GM23248 (cell line): ENCODE results near the gene ADGRL2. TPM values are rescaled to one million over a fixed set of nuclear protein-coding genes. Genes with fewer than 3 reads are reported as not detected.

Experiments used
- DNase-seq: peaks from one replicate; pipeline ENCODE4 v3.0.0-alpha.2; 2015
- H2AFZ ChIP-seq: fragments of 200-600 bp; sonication (generic); 2 replicates; pipeline ENCODE4 v1.6.1; 2016; ENCODE audit warnings: antibody characterized with exemption
- H3F3A ChIP-seq: fragments of 200-600 bp; sonication (generic); 2 replicates; pipeline ENCODE4 v1.6.1; 2016; ENCODE audit warnings: mild to moderate bottlenecking, antibody characterized with exemption, mixed run types; ENCODE audit not compliant: insufficient read depth
- H3K27ac ChIP-seq: fragments of 200-600 bp; sonication (generic); 2 replicates; pipeline ENCODE4 v1.5.1; 2016; ENCODE audit warnings: mild to moderate bottlenecking
- H3K27me3 ChIP-seq: fragments of 200-600 bp; sonication (generic); replicated peaks from 2 replicates; pipeline ENCODE4 v1.6.1; 2016; ENCODE audit warnings: mild to moderate bottlenecking; ENCODE audit not compliant: insufficient read depth
- H3K36me3 ChIP-seq: fragments of 200-600 bp; sonication (generic); 2 replicates; pipeline ENCODE4 v1.6.1; 2016; ENCODE audit warnings: low read depth, mild to moderate bottlenecking
- H3K4me1 ChIP-seq: fragments of 200-600 bp; sonication (generic); 2 replicates; pipeline ENCODE4 v1.6.1; 2016; ENCODE audit warnings: mild to moderate bottlenecking; ENCODE audit not compliant: insufficient read depth
- H3K4me2 ChIP-seq: fragments of 200-600 bp; sonication (generic); one replicate; pipeline ENCODE4 v1.6.1; 2016; ENCODE audit warnings: mild to moderate bottlenecking; ENCODE audit not compliant: unreplicated experiment
- H3K4me3 ChIP-seq: fragments of 200-600 bp; sonication (generic); 2 replicates; pipeline ENCODE4 v1.5.1; 2016; ENCODE audit warnings: mild to moderate bottlenecking
- H3K79me2 ChIP-seq: fragments of 200-600 bp; sonication (generic); 2 replicates; pipeline ENCODE4 v1.6.1; 2016; ENCODE audit warnings: mild to moderate bottlenecking; ENCODE audit not compliant: insufficient read depth
- H3K9ac ChIP-seq: fragments of 200-600 bp; sonication (generic); 2 replicates; pipeline ENCODE4 v1.6.1; 2016; ENCODE audit warnings: mild to moderate bottlenecking
- H3K9me2 ChIP-seq: fragments of 200-600 bp; sonication (generic); 2 replicates; pipeline ENCODE4 v1.6.1; 2016; ENCODE audit warnings: mixed run types, mild to moderate bottlenecking, moderate library complexity; ENCODE audit not compliant: insufficient read depth
- H3K9me3 ChIP-seq: fragments of 200-600 bp; sonication (generic); one replicate; pipeline ENCODE4 v1.6.1; 2017; ENCODE audit warnings: low read depth
- H4K20me1 ChIP-seq: fragments of 200-600 bp; sonication (generic); 2 replicates; pipeline ENCODE4 v1.6.0; 2016; ENCODE audit not compliant: insufficient read depth
- EZH2 ChIP-seq: fragments of 200-600 bp; sonication (generic); IDR thresholded peaks from 2 replicates; pipeline ENCODE4 v1.6.1; 2018; ENCODE audit warnings: antibody characterized with exemption, mild to moderate bottlenecking; ENCODE audit not compliant: insufficient read depth, poor library complexity, severe bottlenecking
- EZH2phosphoT487 ChIP-seq: fragments of 200-600 bp; sonication (generic); IDR thresholded peaks from 2 replicates; pipeline ENCODE4 v1.6.1; 2018; ENCODE audit warnings: antibody characterized with exemption, moderate library complexity, mild to moderate bottlenecking, low read depth; ENCODE audit not compliant: insufficient read depth
- WGBS, 2 experiments: methylation state at CpG; one replicate each; pipeline ENCODE4 v1.1.6; 2015 to 2017; ENCODE audit warnings: low lambda C conversion rate in 2 of 2, low coverage in 1 of 2; ENCODE audit errors: missing lambda C conversion rate in 2 of 2; 5-methylcytosine and 5-hydroxymethylcytosine counted together
- in situ Hi-C: fragments of 300-500 bp; cut with MboI; formaldehyde crosslinking; loops from 2 replicates; pipeline ENCODE4 v1.15.0; 2020
- polyA plus RNA-seq: library from polyadenylated mRNA; unstranded; fragments of >200 nt; fragmentation: Nextera tagmentation; extraction: Ambion mirVana; gene quantifications from 2 replicates; pipeline ENCODE4 v1.2.1, GENCODE V29; 2016
- total RNA-seq: library from RNA; depleted of rRNA; stranded (reverse); fragments of >200 nt; shearing (Covaris generic); gene quantifications from 2 replicates; pipeline ENCODE4 v1.2.3, GENCODE V29; 2014

The ADGRL2 gene
- total and polyA plus RNA-seq, 2 experiments from 2014 or later: 12.3 to 41.6 TPM

DNA sequence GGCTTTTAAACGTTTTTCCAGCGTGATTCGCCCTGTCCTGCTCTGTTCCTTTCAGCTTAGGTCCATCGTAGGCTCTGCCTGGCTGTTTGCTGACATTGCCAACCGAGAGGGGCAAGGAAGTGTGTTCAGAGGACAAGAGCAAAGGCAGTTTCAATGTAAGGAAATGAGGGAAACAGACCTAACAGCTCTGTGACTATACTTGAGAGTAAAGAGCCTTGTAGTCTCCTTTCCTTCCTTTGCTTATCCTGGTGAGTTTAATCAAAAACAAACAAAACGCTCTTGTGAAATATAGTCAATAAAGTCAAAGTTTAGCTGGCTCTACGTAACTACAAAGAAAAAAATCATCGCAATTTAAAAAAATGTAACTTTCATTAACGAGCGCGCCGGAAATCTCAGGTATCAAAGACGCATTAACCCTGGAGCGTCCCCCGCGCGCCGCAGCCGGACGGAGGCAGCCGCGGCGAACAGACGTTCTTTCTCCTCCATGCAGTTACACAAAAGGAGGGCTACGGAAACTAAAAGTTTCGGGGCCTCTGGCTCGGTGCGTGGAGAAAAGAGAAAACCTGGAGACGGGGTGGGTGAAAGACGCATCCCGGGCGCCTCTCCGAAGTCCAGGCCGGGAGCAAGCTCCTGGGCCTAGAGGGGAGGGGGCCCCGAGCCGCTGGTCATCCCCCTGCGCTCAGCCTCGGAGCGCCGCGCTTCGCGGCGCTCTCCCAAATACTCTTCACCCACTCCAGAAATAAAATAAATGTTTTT is 617 bp upstream of the ADGRL2 start:
- H3K9me3 ChIP-seq: no peaks in the 10 kb centered on the region
- no peaks in the 10 kb centered on the region for H3K9me2 ChIP-seq
- H3K4me3 ChIP-seq: peak overlapping the region; percentile 83
- peak overlapping the region; percentile 85 for H3K9ac ChIP-seq
- H3F3A ChIP-seq: peaks cover 24% of the 10 kb centered on the region
- DNase-seq: peak; percentile 78
- peaks cover 16% of the 10 kb centered on the region for H3K4me1 ChIP-seq
- H3K4me2 ChIP-seq: peak overlapping the region; percentile 98
- no peaks in the 10 kb centered on the region for H3K36me3 ChIP-seq
- 1% methylated on average over 44 of the region's 44 CpGs for WGBS, 2 experiments
- TF ChIP-seq EZH2phosphoT487 (no peak), EZH2 (no peak)
- H2AFZ ChIP-seq: peak overlapping the region; percentile 92
- in situ Hi-C loops: no loop called here
- H3K27ac ChIP-seq: peak overlapping the region; percentile 71
- peaks cover 31% of the 10 kb centered on the region for H3K79me2 ChIP-seq
- no peaks in the 10 kb centered on the region for H4K20me1 ChIP-seq
- H3K27me3 ChIP-seq: no peaks in the 10 kb centered on the region

DNA sequence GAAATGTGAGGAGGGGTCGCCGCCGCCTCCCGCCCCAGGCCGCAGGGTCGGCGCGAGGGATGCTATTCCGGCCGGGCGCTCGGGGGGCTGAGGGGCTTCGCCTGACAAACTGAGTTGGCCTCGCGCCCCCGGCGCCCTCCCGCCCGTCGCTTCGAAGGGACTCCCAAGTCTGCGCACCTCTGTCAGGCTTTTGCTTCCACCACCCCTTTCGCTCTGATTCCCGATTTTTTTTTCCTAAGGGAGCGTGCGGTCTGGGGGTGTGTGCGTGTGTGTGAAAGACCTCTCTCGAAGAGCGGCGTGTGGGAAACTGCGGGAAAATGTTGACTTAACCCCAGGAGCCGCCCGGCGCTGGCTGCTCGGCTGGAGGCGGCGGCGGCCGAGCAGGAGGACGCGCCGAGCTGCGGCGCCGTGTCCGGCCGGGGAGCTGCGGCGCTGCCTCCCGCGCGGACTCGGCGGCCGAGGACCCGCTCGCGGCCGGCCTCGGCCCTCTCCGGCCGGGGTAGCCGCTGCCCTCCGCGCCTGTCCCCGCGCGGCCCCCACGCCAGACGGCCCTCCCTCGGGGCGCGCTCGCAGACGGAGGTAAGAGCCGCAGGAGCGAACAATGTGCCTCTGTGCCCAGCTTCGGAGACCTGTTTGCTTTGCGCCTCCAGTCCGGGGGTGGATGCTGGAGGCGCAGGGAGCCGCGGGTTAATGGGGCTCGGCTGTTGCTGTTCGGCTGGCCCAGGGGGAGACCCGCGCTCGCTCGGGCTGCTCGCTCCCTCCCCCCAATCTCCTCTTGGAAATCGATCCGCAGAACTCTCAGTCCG is 1.1 kb downstream of the ADGRL2 start:
- in situ Hi-C loops: no loop called here
- Histone ChIP-seq H3K4me1 (peaks cover 16% of the 10 kb centered on the region), H3K9ac (peak overlapping the region; percentile 85), H3K9me2 (no peaks in the 10 kb centered on the region), H3K27ac (peak overlapping the region; percentile 71), H3K4me2 (peak overlapping the region; percentile 94), H3K9me3 (no peaks in the 10 kb centered on the region), H4K20me1 (no peaks in the 10 kb centered on the region; the same call in 1 of the 2 replicates), H3K79me2 (peaks cover 48% of the 10 kb centered on the region), H3K4me3 (peak overlapping the region; percentile 83), H3K36me3 (no peaks in the 10 kb centered on the region), H3F3A (peaks cover 24% of the 10 kb centered on the region), H3K27me3 (no peaks in the 10 kb centered on the region), H2AFZ (peak overlapping the region; percentile 92)
- no peak for TF ChIP-seq EZH2phosphoT487
- no peak for TF ChIP-seq EZH2
- 1% methylated on average over 51 to 58 of the region's 93 CpGs for WGBS, 2 experiments
- DNase-seq: peak; percentile 86

DNA sequence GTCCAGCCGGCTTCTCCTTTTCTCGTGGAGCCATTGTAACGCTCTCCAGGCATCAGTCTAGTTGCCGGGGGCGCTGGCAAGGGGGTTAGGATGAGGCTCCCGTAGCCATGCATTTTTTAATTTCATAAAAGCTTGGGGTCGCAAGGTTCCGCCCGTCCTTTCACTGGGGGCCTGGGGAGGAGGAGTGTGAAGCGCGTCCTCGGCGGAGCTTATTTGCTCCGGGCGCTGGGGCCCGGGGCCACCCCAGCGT is 1.6 kb downstream of the ADGRL2 start:
- peak overlapping the region; percentile 85 for H3K9ac ChIP-seq
- WGBS, 2 experiments: 1 to 2% methylated on average over 17 of the region's 17 CpGs
- no peak for TF ChIP-seq EZH2
- TF ChIP-seq EZH2phosphoT487: no peak
- H3K9me3 ChIP-seq: no peaks in the 10 kb centered on the region
- no peaks in the 10 kb centered on the region; the same call in 1 of the 2 replicates for H4K20me1 ChIP-seq
- H3K4me1 ChIP-seq: peaks cover 16% of the 10 kb centered on the region
- in situ Hi-C loops: no loop called here
- no peak for DNase-seq
- peaks cover 54% of the 10 kb centered on the region for H3K79me2 ChIP-seq
- peak overlapping the region; percentile 83 for H3K4me3 ChIP-seq
- no peaks in the 10 kb centered on the region for H3K36me3 ChIP-seq
- H3K4me2 ChIP-seq: peak overlapping the region; percentile 94
- H3K27me3 ChIP-seq: no peaks in the 10 kb centered on the region
- H3K9me2 ChIP-seq: no peaks in the 10 kb centered on the region
- peak overlapping the region; percentile 92 for H2AFZ ChIP-seq
- H3F3A ChIP-seq: peaks cover 24% of the 10 kb centered on the region
- H3K27ac ChIP-seq: peak overlapping the region; percentile 13; the same call in 1 of the 2 replicates

DNA sequence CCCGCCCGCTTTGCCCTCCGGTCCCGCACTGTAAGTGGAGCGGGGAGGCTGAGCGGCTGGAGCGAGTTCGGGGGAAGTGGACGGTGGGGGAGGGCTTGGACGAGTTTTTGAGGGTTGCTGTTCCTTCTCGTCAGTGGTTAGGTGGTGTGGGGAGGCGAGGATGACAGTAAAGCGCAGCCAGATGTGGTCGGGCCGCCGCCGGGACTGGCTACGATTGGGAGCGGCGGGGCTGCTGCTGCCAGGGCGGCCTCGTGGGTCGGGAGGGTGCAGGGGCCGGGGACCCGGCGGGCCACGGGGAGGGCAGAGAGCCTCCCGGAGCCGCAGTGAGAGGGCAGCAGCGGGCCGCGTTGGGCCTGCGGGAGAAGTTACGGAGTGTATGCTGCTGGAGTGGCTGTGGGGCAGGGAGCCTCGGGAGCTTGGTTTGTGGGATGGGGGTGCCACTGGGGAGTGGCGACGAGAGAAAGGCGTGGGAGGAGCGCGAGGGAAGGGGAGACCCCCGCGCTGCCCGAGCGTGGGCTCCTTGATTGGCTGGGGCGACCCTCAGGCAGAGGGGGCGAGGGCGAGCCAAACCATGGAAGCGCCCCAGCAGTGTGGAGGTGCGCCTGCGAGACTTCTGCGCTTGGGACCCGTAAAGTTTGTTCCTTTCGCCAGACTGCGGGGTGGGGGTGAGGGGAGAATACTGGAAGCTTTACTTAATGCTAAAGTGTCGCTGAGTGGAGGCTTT is 2.1 kb downstream of the ADGRL2 start:
- peak overlapping the region; percentile 83 for H3K4me3 ChIP-seq
- H3K27ac ChIP-seq: peak overlapping the region; percentile 13; the same call in 1 of the 2 replicates
- WGBS, 2 experiments: 1% methylated on average over 25 to 55 of the region's 55 CpGs
- no peaks in the 10 kb centered on the region for H3K9me2 ChIP-seq
- peak overlapping the region; percentile 92 for H2AFZ ChIP-seq
- no peaks in the 10 kb centered on the region for H3K9me3 ChIP-seq
- H4K20me1 ChIP-seq: no peaks in the 10 kb centered on the region; the same call in 1 of the 2 replicates
- no peaks in the 10 kb centered on the region for H3K36me3 ChIP-seq
- TF ChIP-seq EZH2 (no peak), EZH2phosphoT487 (no peak)
- DNase-seq: peak; percentile 84
- H3K79me2 ChIP-seq: peaks cover 58% of the 10 kb centered on the region
- H3K4me1 ChIP-seq: peaks cover 16% of the 10 kb centered on the region
- H3K27me3 ChIP-seq: no peaks in the 10 kb centered on the region
- H3K9ac ChIP-seq: peak overlapping the region; percentile 85
- in situ Hi-C loops: no loop called here
- H3F3A ChIP-seq: peaks cover 24% of the 10 kb centered on the region
- peak overlapping the region; percentile 94 for H3K4me2 ChIP-seq
